Ishikawa (cell line): ENCODE data around the gene RPL3.

Experiments
- CEBPB ChIP-seq: IDR thresholded peaks from 2 replicates; pipeline ENCODE4 v1.6.1; 2012
- CREB1 ChIP-seq: IDR thresholded peaks from 2 replicates; pipeline ENCODE4 v1.6.1; 2012; ENCODE audit warnings: low read depth
- EGR1 ChIP-seq: IDR thresholded peaks from 2 replicates; pipeline ENCODE4 v1.6.1; 2012
- EP300 ChIP-seq: IDR thresholded peaks from 2 replicates; pipeline ENCODE4 v1.6.1; 2012; ENCODE audit warnings: borderline replicate concordance
- MAX ChIP-seq: IDR thresholded peaks from 2 replicates; pipeline ENCODE4 v1.6.1; 2012
- NFIC ChIP-seq: IDR thresholded peaks from 2 replicates; pipeline ENCODE4 v1.6.1; 2012
- RAD21 ChIP-seq: IDR thresholded peaks from 2 replicates; pipeline ENCODE4 v1.6.1; 2012; ENCODE audit warnings: low read depth
- REST ChIP-seq: IDR thresholded peaks from 2 replicates; pipeline ENCODE4 v1.6.1; 2012; ENCODE audit warnings: low read depth, mild to moderate bottlenecking
- TCF12 ChIP-seq: IDR thresholded peaks from 2 replicates; pipeline ENCODE4 v1.6.1; 2012; ENCODE audit warnings: low read depth
- TEAD4 ChIP-seq: IDR thresholded peaks from 2 replicates; pipeline ENCODE4 v1.6.1; 2012
- YY1 ChIP-seq: IDR thresholded peaks from 2 replicates; pipeline ENCODE4 v1.6.1; 2012; ENCODE audit warnings: low read depth

DNA sequence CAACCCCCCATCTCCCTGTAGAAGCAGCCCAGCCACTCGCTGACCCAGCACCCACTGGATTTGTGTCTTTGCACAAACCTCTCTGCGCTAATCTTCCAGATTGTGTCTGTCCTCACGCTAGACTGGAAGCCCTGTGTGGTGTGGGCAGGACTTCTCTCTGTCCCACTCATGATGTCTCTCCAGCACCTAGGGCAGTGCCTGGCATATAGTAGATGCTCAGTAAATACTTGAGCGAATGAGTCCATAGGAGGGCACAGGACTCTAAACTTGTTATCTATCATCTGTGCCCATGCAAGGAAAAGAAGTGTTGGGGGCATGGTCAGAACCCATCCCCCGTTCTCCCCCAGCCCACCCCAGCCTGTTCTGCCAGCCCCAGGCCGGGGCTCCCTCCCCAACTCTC, 22.9 kb downstream of the RPL3 start:
- TF ChIP-seq EGR1: no peak
- no peak for TF ChIP-seq MAX
- no peak; the same call in 1 of the 2 replicates for TF ChIP-seq TCF12
- no peak for TF ChIP-seq NFIC
- no peak for TF ChIP-seq REST
- no peak for TF ChIP-seq EP300
- TF ChIP-seq CREB1: no peak
- no peak for TF ChIP-seq YY1
- no peak for TF ChIP-seq CEBPB
- no peak for TF ChIP-seq TEAD4
- no peak for TF ChIP-seq RAD21
